Neural cell (in vitro differentiated cells): Measurements from ENCODE around the gene INPP4B. TPM values are rescaled to one million over a fixed set of nuclear protein-coding genes. Genes with fewer than 3 reads are reported as not detected.

Experiments used
- H2AFZ ChIP-seq: fragments of 200-600, 300-800 bp; sonication (generic), shearing (Covaris generic); 2 replicates; pipeline ENCODE4 v1.6.0; 2014; ENCODE audit warnings: low read depth, mild to moderate bottlenecking, antibody characterized with exemption, low read length, moderate library complexity
- H3F3A ChIP-seq: fragments of 200-600 bp; shearing (Covaris generic); 2 replicates; pipeline ENCODE4 v1.6.1; 2016; ENCODE audit warnings: mild to moderate bottlenecking, moderate library complexity, mixed read lengths, antibody characterized with exemption, low read length; ENCODE audit not compliant: insufficient read depth, poor library complexity, severe bottlenecking
- H3K27ac ChIP-seq: fragments of 200-600, 300-800 bp; sonication (generic), shearing (Covaris generic); 2 replicates; pipeline ENCODE4 v1.5.1; 2014; ENCODE audit warnings: mild to moderate bottlenecking, low read length, moderate library complexity
- H3K27me3 ChIP-seq: fragments of 300-800, 200-600 bp; sonication (generic), shearing (Covaris generic); 2 replicates; pipeline ENCODE4 v1.6.0; 2014; ENCODE audit warnings: mild to moderate bottlenecking, low read depth, low read length, moderate library complexity; ENCODE audit not compliant: insufficient read depth
- H3K36me3 ChIP-seq: fragments of 300-800, 200-600 bp; sonication (generic), shearing (Covaris generic); 2 replicates; pipeline ENCODE4 v1.5.1; 2014; ENCODE audit warnings: mild to moderate bottlenecking, antibody characterized with exemption, low read length, moderate library complexity; ENCODE audit not compliant: insufficient read depth
- H3K4me2 ChIP-seq: fragments of 300-800, 200-600 bp; sonication (generic), shearing (Covaris generic); 2 replicates; pipeline ENCODE4 v1.6.0; 2014; ENCODE audit warnings: mild to moderate bottlenecking, low read length
- H3K4me3 ChIP-seq: fragments of 300-800, 200-600 bp; sonication (generic), shearing (Covaris generic); 2 replicates; pipeline ENCODE4 v1.5.1; 2014; ENCODE audit warnings: mild to moderate bottlenecking, low read length, moderate library complexity
- H3K79me2 ChIP-seq: fragments of 200-600 bp; shearing (Covaris generic); replicated peaks from 2 replicates; pipeline ENCODE4 v1.6.0; 2014; ENCODE audit warnings: mild to moderate bottlenecking, low read length, moderate library complexity; ENCODE audit not compliant: insufficient read depth
- H3K9ac ChIP-seq: fragments of 300-800, 200-600 bp; sonication (generic), shearing (Covaris generic); 2 replicates; pipeline ENCODE4 v1.6.1; 2016; ENCODE audit warnings: mild to moderate bottlenecking, low read length, mixed read lengths
- H3K9me2 ChIP-seq: fragments of 200-600 bp; shearing (Covaris generic); 2 replicates; pipeline ENCODE4 v1.6.1; 2016; ENCODE audit warnings: mild to moderate bottlenecking, low read length, mixed read lengths; ENCODE audit not compliant: insufficient read depth
- H3K9me3 ChIP-seq: fragments of 200-600, 300-800 bp; sonication (generic), shearing (Covaris generic); 2 replicates; pipeline ENCODE4 v1.6.1; 2016; ENCODE audit warnings: mild to moderate bottlenecking, mixed run types, low read length, moderate library complexity, mixed read lengths
- H4K20me1 ChIP-seq: fragments of 200-600 bp; shearing (Covaris generic); 2 replicates; pipeline ENCODE4 v1.6.1; 2016; ENCODE audit warnings: mild to moderate bottlenecking, mixed run types; ENCODE audit not compliant: insufficient read depth
- EP300 ChIP-seq: fragments of 450-650 bp; conservative IDR thresholded peaks from 2 replicates; pipeline ENCODE4 v1.6.1; 2014; ENCODE audit warnings: antibody characterized with exemption, mild to moderate bottlenecking, moderate library complexity; ENCODE audit not compliant: poor library complexity, severe bottlenecking
- EZH2 ChIP-seq: fragments of 200-600, 300-800 bp; shearing (Covaris generic), sonication (generic); IDR thresholded peaks from 2 replicates; pipeline ENCODE4 v1.6.1; 2014; ENCODE audit warnings: antibody characterized with exemption, low read length, borderline replicate concordance, mild to moderate bottlenecking; ENCODE audit not compliant: insufficient read depth, poor library complexity, severe bottlenecking
- MXI1 ChIP-seq: fragments of 450-650 bp; conservative IDR thresholded peaks from 2 replicates; pipeline ENCODE4 v1.6.1; 2014; ENCODE audit warnings: antibody characterized with exemption, mild to moderate bottlenecking; ENCODE audit not compliant: poor library complexity, severe bottlenecking
- POLR2AphosphoS5 ChIP-seq: IDR thresholded peaks from 2 replicates; pipeline ENCODE4 v1.6.1; 2012
- RAD21 ChIP-seq: fragments of 450-650 bp; conservative IDR thresholded peaks from 2 replicates; pipeline ENCODE4 v1.6.1; 2014; ENCODE audit warnings: antibody characterized with exemption, mild to moderate bottlenecking, moderate library complexity
- REST ChIP-seq: IDR thresholded peaks from 2 replicates; pipeline ENCODE4 v1.6.1; 2012; ENCODE audit warnings: borderline replicate concordance
- SMC3 ChIP-seq: fragments of 450-650 bp; conservative IDR thresholded peaks from 2 replicates; pipeline ENCODE4 v1.6.1; 2014; ENCODE audit warnings: antibody characterized with exemption, mild to moderate bottlenecking, moderate library complexity; ENCODE audit not compliant: poor library complexity
- TAF1 ChIP-seq: IDR thresholded peaks from 2 replicates; pipeline ENCODE4 v1.6.1; 2012; ENCODE audit warnings: low read depth
- polyA plus RNA-seq: library from polyadenylated mRNA; depleted of rRNA; stranded (reverse); fragments of >200 nt; gene quantifications from 2 replicates; pipeline ENCODE4 v1.2.3, GENCODE V29; 2014
- TF ChIP-seq, protein P1 (sequence below): fragments of 450-650 bp; IDR thresholded peaks from 2 replicates; pipeline ENCODE4 v1.5.1; 2014; ENCODE audit warnings: antibody characterized with exemption, mild to moderate bottlenecking, moderate library complexity; ENCODE audit not compliant: poor library complexity, severe bottlenecking

The INPP4B gene
- polyA plus RNA-seq, 1 donor from 2014 or later = 0.30 TPM

- Histone ChIP-seq H2AFZ (no peak overlapping the region), H3K79me2 (no peaks in the 10 kb centered on the region), H3K4me3 (no peak overlapping the region), H3K27me3 (no peaks in the 10 kb centered on the region), H3K4me2 (no peak overlapping the region), H3K27ac (no peak overlapping the region), H3K9me2 (no peaks in the 10 kb centered on the region), H3K9ac (no peak overlapping the region), H3F3A (no peaks in the 10 kb centered on the region), H3K9me3 (no peaks in the 10 kb centered on the region), H3K36me3 (no peaks in the 10 kb centered on the region), H4K20me1 (no peaks in the 10 kb centered on the region)
- TF ChIP-seq, protein P1, sequence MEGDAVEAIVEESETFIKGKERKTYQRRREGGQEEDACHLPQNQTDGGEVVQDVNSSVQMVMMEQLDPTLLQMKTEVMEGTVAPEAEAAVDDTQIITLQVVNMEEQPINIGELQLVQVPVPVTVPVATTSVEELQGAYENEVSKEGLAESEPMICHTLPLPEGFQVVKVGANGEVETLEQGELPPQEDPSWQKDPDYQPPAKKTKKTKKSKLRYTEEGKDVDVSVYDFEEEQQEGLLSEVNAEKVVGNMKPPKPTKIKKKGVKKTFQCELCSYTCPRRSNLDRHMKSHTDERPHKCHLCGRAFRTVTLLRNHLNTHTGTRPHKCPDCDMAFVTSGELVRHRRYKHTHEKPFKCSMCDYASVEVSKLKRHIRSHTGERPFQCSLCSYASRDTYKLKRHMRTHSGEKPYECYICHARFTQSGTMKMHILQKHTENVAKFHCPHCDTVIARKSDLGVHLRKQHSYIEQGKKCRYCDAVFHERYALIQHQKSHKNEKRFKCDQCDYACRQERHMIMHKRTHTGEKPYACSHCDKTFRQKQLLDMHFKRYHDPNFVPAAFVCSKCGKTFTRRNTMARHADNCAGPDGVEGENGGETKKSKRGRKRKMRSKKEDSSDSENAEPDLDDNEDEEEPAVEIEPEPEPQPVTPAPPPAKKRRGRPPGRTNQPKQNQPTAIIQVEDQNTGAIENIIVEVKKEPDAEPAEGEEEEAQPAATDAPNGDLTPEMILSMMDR = no peak
- TF ChIP-seq REST (no peak), POLR2AphosphoS5 (no peak), MXI1 (no peak)
Measured at GRCh38 chr4:142563682-142564291, 282.3 kb downstream of the INPP4B start.

DNA sequence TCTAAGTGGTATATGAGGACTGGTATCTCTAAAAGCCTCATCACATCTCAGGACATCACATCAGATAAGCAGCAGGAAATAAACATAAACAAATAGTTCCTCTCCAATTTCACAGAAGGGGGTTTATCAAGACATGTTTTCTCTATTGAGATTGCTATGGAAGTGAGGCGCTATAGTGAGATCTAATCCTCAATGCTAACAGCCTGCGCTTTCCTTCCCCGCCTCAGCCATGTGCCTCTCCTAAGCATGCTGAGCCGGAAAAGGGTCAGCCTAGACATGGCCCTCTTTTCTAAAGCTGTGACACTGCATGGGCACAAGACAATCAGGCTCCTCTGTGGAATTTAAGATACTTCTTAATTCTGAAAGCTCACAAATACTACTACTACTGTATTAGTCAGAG, 286.1 kb downstream of the INPP4B start:
- Histone ChIP-seq H2AFZ (no peak overlapping the region), H4K20me1 (no peaks in the 10 kb centered on the region)

More for the DNA sequence above, 286.1 kb downstream of the INPP4B start:
- Histone ChIP-seq H3K4me3 (no peak overlapping the region), H3K4me2 (no peak overlapping the region), H3K9ac (no peak overlapping the region), H3K9me3 (no peaks in the 10 kb centered on the region), H3K27me3 (no peaks in the 10 kb centered on the region), H3K9me2 (no peaks in the 10 kb centered on the region), H3F3A (no peaks in the 10 kb centered on the region), H3K27ac (no peak overlapping the region), H3K36me3 (no peaks in the 10 kb centered on the region), H3K79me2 (no peaks in the 10 kb centered on the region)
- no peak for TF ChIP-seq EP300
- TF ChIP-seq REST = no peak
- TF ChIP-seq, protein P1 = no peak
- TF ChIP-seq TAF1 = no peak
- no peak for TF ChIP-seq SMC3
- no peak for TF ChIP-seq RAD21
- no peak for TF ChIP-seq MXI1
- no peak for TF ChIP-seq EZH2
- TF ChIP-seq POLR2AphosphoS5 = no peak
